Smooth muscle cell (in vitro differentiated cells): ENCODE results near the gene BTBD8. TPM values are rescaled to one million over a fixed set of nuclear protein-coding genes. Genes with fewer than 3 reads are reported as not detected.
A peak's percentile ranks its signal among the peaks of the same experiment; 100 is the strongest.

ENCODE experiments used
- DNase-seq: peaks from one replicate; lab custom pipeline; 2025; ENCODE audit not compliant: unreplicated experiment; lab: John Stamatoyannopoulos, UW
- H2AFZ ChIP-seq: fragments of 200-600 bp; sonication (generic); 2 replicates; pipeline ENCODE4 v1.6.0; 2016; ENCODE audit warnings: antibody characterized with exemption, low read depth, mild to moderate bottlenecking
- H3F3A ChIP-seq: fragments of 200-600 bp; sonication (generic); 2 replicates; pipeline ENCODE4 v1.6.0; 2017; ENCODE audit warnings: antibody characterized with exemption, low read depth
- H3K27ac ChIP-seq: fragments of 200-600 bp; sonication (generic); 2 replicates; pipeline ENCODE4 v1.5.1; 2016; ENCODE audit warnings: low read depth, mild to moderate bottlenecking
- H3K27me3 ChIP-seq: fragments of 200-600 bp; sonication (generic); 2 replicates; pipeline ENCODE4 v1.6.1; 2016; ENCODE audit warnings: low read depth, mild to moderate bottlenecking
- H3K36me3 ChIP-seq: fragments of 200-600 bp; sonication (generic); 2 replicates; pipeline ENCODE4 v1.5.1; 2016; ENCODE audit warnings: low read depth
- H3K4me1 ChIP-seq: fragments of 200-600 bp; sonication (generic); 2 replicates; pipeline ENCODE4 v1.5.1; 2016; ENCODE audit warnings: low read depth
- H3K4me2 ChIP-seq: fragments of 200-600 bp; sonication (generic); 2 replicates; pipeline ENCODE4 v1.6.0; 2016; ENCODE audit warnings: mild to moderate bottlenecking
- H3K4me3 ChIP-seq: fragments of 200-600 bp; sonication (generic); 2 replicates; pipeline ENCODE4 v1.5.1; 2016; ENCODE audit warnings: mild to moderate bottlenecking
- H3K79me2 ChIP-seq: fragments of 200-600 bp; sonication (generic); 2 replicates; pipeline ENCODE4 v1.6.0; 2016; ENCODE audit warnings: low read depth, mild to moderate bottlenecking
- H3K9ac ChIP-seq: fragments of 200-600 bp; sonication (generic); 2 replicates; pipeline ENCODE4 v1.6.0; 2016; ENCODE audit warnings: low read depth
- H3K9me3 ChIP-seq: fragments of 200-600 bp; sonication (generic); replicated peaks from 2 replicates; pipeline ENCODE4 v1.5.1; 2016; ENCODE audit warnings: low read depth
- H4K20me1 ChIP-seq: fragments of 200-600 bp; sonication (generic); 2 replicates; pipeline ENCODE4 v1.6.0; 2016; ENCODE audit warnings: low read depth
- WGBS: methylation state at CpG from one replicate; pipeline ENCODE4 v1.1.7; 2016; ENCODE audit warnings: low lambda C conversion rate; 5-methylcytosine and 5-hydroxymethylcytosine counted together
- polyA plus RNA-seq: library from polyadenylated mRNA; unstranded; fragments of >200 nt; fragmentation: Nextera tagmentation; extraction: Ambion mirVana; gene quantifications from 2 replicates; pipeline ENCODE4 v1.2.1, GENCODE V29; 2016
- total RNA-seq: library from RNA; depleted of rRNA; stranded (reverse); fragments of >200 nt; gene quantifications from 2 replicates; pipeline ENCODE4 v1.2.3, GENCODE V29; 2014
- TF ChIP-seq, protein P1 (sequence below): fragments of 200-600 bp; sonication (generic); IDR thresholded peaks from 2 replicates; pipeline ENCODE4 v1.5.1; 2017; ENCODE audit warnings: borderline replicate concordance, mild to moderate bottlenecking, antibody characterized with exemption; ENCODE audit not compliant: insufficient read depth, poor library complexity, severe bottlenecking

Gene BTBD8
- total and polyA plus RNA-seq, 2 experiments from 2014 or later: 1.6 to 4.9 TPM

DNA sequence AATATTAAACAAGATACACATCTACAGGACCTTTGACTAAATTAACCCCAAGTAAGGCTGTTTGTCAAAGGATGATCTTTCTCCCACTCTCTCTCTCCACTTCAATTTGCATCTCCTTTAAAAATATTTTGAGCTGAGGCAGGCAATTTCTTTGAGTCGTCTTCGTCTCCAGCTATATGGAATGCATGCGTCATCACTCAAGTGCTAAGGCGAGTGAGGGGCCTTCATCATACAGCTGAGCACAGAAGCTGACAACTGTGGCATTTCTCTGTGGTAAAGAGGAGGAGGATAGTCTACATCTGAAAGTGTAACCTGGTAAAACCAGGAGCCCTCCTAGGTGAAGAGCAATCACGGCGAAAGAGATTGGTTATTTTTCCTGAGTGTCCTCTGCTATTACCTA, 42.7 kb upstream of the BTBD8 start:
- WGBS: 32% methylated on average over 6 of the region's 6 CpGs
- DNase-seq: no peak

DNA sequence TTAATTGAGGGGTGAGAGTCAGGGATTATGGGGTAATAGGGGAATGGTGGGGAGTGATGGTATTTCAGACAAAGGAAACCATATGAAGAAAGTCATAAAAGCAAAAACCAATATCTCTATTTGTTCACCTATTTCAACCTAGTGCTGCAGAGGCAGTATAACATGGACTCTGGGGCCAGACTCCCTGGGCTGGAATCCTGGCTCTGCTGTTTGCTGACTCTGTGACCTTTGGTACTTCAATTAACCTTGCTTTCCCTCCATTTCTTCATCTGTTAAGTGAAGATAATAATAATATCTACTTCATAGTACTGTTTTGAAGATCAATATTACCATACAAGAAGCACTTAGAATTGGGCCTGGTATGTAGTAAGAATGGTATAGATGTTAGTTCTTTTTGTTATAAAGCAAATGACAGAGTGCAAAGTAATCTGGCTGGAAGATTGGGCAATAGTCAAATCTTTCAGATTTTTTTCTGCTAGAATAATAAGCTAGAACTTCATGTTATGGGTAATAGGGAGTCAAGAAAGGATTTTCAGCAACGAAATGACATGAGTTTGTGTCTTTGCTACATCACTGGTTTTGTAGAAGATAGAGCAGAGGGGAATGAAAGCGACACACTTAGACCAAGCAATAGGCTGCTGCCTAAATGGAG, 41.3 kb upstream of the BTBD8 start:
- Histone ChIP-seq H3K4me3 (no peak overlapping the region), H3K4me1 (peaks cover 7% of the 10 kb centered on the region), H3K27ac (no peak overlapping the region), H3K9ac (no peak overlapping the region), H3K79me2 (no peaks in the 10 kb centered on the region), H2AFZ (no peak overlapping the region), H3K36me3 (no peaks in the 10 kb centered on the region), H3K4me2 (no peak overlapping the region), H3K27me3 (no peaks in the 10 kb centered on the region), H4K20me1 (no peaks in the 10 kb centered on the region), H3F3A (no peaks in the 10 kb centered on the region), H3K9me3 (no peaks in the 10 kb centered on the region)
- WGBS: 83% methylated on average over 2 of the region's 2 CpGs
- DNase-seq: no peak
- TF ChIP-seq, protein P1, sequence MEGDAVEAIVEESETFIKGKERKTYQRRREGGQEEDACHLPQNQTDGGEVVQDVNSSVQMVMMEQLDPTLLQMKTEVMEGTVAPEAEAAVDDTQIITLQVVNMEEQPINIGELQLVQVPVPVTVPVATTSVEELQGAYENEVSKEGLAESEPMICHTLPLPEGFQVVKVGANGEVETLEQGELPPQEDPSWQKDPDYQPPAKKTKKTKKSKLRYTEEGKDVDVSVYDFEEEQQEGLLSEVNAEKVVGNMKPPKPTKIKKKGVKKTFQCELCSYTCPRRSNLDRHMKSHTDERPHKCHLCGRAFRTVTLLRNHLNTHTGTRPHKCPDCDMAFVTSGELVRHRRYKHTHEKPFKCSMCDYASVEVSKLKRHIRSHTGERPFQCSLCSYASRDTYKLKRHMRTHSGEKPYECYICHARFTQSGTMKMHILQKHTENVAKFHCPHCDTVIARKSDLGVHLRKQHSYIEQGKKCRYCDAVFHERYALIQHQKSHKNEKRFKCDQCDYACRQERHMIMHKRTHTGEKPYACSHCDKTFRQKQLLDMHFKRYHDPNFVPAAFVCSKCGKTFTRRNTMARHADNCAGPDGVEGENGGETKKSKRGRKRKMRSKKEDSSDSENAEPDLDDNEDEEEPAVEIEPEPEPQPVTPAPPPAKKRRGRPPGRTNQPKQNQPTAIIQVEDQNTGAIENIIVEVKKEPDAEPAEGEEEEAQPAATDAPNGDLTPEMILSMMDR: no peak

More for the DNA sequence above, 42.7 kb upstream of the BTBD8 start:
- H3K27me3 ChIP-seq: no peaks in the 10 kb centered on the region
- H3K36me3 ChIP-seq: no peaks in the 10 kb centered on the region
- H3K79me2 ChIP-seq: no peaks in the 10 kb centered on the region
- H3K27ac ChIP-seq: peak overlapping the region; percentile 8
- no peaks in the 10 kb centered on the region for H3K9me3 ChIP-seq
- no peak overlapping the region for H3K4me3 ChIP-seq
- peak overlapping the region; percentile 12 for H3K4me2 ChIP-seq
- TF ChIP-seq, protein P1: no peak
- peaks cover 7% of the 10 kb centered on the region for H3K4me1 ChIP-seq
- no peaks in the 10 kb centered on the region for H3F3A ChIP-seq
- H4K20me1 ChIP-seq: no peaks in the 10 kb centered on the region
- H3K9ac ChIP-seq: no peak overlapping the region
- peak overlapping the region; percentile 44 for H2AFZ ChIP-seq

DNA sequence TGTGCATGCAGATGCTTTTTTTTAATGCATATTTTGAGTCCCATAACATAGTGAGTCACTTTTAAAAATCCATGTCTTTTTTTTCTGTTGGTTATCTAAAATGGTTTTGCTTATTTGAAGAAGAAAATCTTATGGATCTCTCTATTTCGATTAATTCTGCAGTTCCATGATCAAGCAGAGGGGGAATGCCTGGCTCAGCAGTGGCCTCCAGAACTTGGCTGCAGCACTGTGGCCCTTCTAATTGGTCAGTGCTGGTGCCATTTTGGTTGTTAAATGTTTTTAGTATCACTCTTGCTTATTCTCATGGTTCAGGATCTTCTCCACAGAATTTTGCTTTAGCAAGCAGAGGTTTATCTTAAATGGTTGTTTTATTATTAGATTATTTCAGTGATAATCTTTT, 39.2 kb upstream of the BTBD8 start:
- Histone ChIP-seq H3K4me1 (peaks cover 7% of the 10 kb centered on the region), H3K27ac (no peak overlapping the region), H4K20me1 (no peaks in the 10 kb centered on the region), H3K4me2 (no peak overlapping the region), H3F3A (no peaks in the 10 kb centered on the region), H3K9me3 (no peaks in the 10 kb centered on the region), H3K9ac (no peak overlapping the region), H3K27me3 (no peaks in the 10 kb centered on the region), H3K4me3 (no peak overlapping the region), H3K79me2 (no peaks in the 10 kb centered on the region), H3K36me3 (no peaks in the 10 kb centered on the region), H2AFZ (no peak overlapping the region)
- 88% methylated on average over 1 of the region's 1 CpG for WGBS
- no peak for DNase-seq
- TF ChIP-seq, protein P1: no peak

DNA sequence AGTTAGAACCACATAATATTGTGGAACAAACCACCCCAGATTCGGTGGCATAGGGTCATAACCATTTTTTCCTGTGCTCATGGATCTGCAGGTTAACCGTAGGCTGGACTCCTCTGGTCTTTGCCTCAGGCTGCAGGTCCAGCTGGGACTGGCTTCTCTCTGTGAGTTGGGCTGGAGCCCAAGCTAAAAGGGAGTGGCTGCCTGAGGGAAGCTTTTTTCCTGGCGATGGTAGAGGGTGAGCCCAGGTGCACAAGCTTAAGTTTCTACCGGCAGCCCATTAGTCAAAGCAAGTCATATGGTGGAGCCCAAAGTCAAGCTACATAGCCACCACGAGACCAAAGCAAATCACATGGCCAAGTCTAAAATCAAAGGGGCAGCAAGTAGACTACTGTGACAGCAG, 36.5 kb upstream of the BTBD8 start:
- Histone ChIP-seq H3K27ac (no peak overlapping the region), H3K9me3 (no peaks in the 10 kb centered on the region), H3K4me3 (no peak overlapping the region), H3K36me3 (no peaks in the 10 kb centered on the region), H3K4me2 (no peak overlapping the region), H3K27me3 (no peaks in the 10 kb centered on the region), H3K4me1 (no peaks in the 10 kb centered on the region), H3K9ac (no peak overlapping the region), H3K79me2 (no peaks in the 10 kb centered on the region), H4K20me1 (no peaks in the 10 kb centered on the region), H2AFZ (no peak overlapping the region), H3F3A (no peaks in the 10 kb centered on the region)
- DNase-seq: no peak
- TF ChIP-seq, protein P1: no peak
- whole genome bisulfite sequencing: 76% methylated on average over 5 of the region's 5 CpGs
